Endothelial cell (in vitro differentiated cells): ENCODE results near the gene CALB2. TPM values are rescaled to one million over a fixed set of nuclear protein-coding genes. Genes with fewer than 3 reads are reported as not detected.

Experiments
- DNase-seq: peaks from one replicate; pipeline ENCODE4 v3.0.0; 2021; ENCODE audit warnings: low spot score
- H3K27ac Mint-ChIP-seq: one replicate; pipeline ENCODE4 v1.8.0; 2021; ENCODE audit warnings: mixed read lengths, inconsistent platforms; ENCODE audit not compliant: unreplicated experiment
- H3K27me3 Mint-ChIP-seq: one replicate; pipeline ENCODE4 v1.8.0; 2021; ENCODE audit warnings: mild to moderate bottlenecking, moderate library complexity, mixed read lengths, inconsistent platforms; ENCODE audit not compliant: unreplicated experiment
- H3K36me3 Mint-ChIP-seq: one replicate; pipeline ENCODE4 v1.8.0; 2021; ENCODE audit warnings: mild to moderate bottlenecking, low read depth, mixed read lengths, inconsistent platforms; ENCODE audit not compliant: unreplicated experiment
- H3K4me1 Mint-ChIP-seq: one replicate; pipeline ENCODE4 v1.8.0; 2021; ENCODE audit warnings: mild to moderate bottlenecking, mixed read lengths, inconsistent platforms; ENCODE audit not compliant: unreplicated experiment
- H3K4me3 Mint-ChIP-seq: one replicate; pipeline ENCODE4 v1.8.0; 2021; ENCODE audit warnings: mild to moderate bottlenecking, mixed read lengths, inconsistent platforms; ENCODE audit not compliant: unreplicated experiment
- H3K9me3 Mint-ChIP-seq: one replicate; pipeline ENCODE4 v1.8.0; 2021; ENCODE audit warnings: mixed read lengths, inconsistent platforms; ENCODE audit not compliant: unreplicated experiment
- CTCF ChIP-seq: fragments of 200-600 bp; sonication (generic); IDR thresholded peaks from one replicate; pipeline ENCODE4 v1.5.0; 2021; ENCODE audit warnings: antibody characterized with exemption; ENCODE audit not compliant: unreplicated experiment
- total RNA-seq: library from RNA; stranded (reverse); fragmentation: NEBNext Ultra II Directional; extraction: Animal tissue kit (Norgen Biotek cat#: 25700); gene quantifications from one replicate; pipeline ENCODE4 v1.2.1, GENCODE V29; 2021; ENCODE audit not compliant: unreplicated experiment

The CALB2 gene
- total RNA-seq, 1 donor from 2014 or later = 12.9 TPM

DNA sequence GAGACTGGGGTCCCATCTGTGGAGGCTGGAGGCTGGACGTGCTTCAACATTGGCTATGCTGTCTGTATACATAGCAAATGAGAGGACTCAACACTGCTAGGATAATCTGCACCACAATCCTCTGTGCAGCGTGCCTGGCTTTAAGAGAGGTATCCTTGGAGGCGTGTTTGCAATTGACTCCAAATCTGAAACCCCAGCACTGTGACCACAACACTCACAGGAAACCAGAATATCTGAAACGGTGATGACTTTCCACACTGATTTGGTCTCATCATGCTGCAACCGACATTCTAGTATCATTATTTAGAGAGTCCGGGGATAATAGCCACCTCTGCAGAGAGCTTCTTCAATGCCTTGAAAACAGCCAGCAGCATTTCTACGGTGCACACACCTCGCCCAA, 48.2 kb downstream of the CALB2 start:
- no peak overlapping the region for H3K4me3 Mint-ChIP-seq
- no peaks in the 10 kb centered on the region for H3K4me1 Mint-ChIP-seq
- no peak for TF ChIP-seq CTCF
- no peaks in the 10 kb centered on the region for H3K9me3 Mint-ChIP-seq
- H3K27me3 Mint-ChIP-seq = peaks cover 8% of the 10 kb centered on the region
- H3K36me3 Mint-ChIP-seq = no peaks in the 10 kb centered on the region
- no peak overlapping the region for H3K27ac Mint-ChIP-seq
- DNase-seq = no peak

DNA sequence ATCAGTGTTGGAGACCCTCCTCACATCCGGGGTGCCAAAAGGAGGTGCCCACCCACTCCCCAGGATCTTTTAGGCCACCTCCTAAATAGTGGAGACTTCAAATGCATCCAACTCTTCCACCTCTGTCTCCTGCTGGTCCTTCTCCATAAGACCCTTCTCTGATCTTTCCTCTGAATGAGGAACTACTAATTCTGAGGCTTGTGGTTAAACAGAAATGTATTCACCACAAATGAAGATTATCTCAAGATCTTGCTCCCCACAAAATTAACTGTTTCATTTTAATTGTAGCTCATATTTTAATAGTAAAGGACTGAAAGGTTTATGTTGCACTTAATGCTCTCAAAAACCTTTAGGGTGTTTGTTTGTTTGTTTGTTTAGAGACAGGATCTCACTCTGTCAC, 49.2 kb downstream of the CALB2 start:
- Mint-ChIP-seq H3K4me1 (no peaks in the 10 kb centered on the region), H3K4me3 (no peak overlapping the region), H3K9me3 (no peaks in the 10 kb centered on the region), H3K27ac (no peak overlapping the region), H3K36me3 (no peaks in the 10 kb centered on the region), H3K27me3 (peaks cover 7% of the 10 kb centered on the region)
- DNase-seq = no peak
- no peak for TF ChIP-seq CTCF

GRCh38 chr16:71408536-71408935, 50.0 kb downstream of the CALB2 start:
- Mint-ChIP-seq H3K36me3 (no peaks in the 10 kb centered on the region), H3K27ac (no peak overlapping the region), H3K4me1 (no peaks in the 10 kb centered on the region), H3K27me3 (peaks cover 7% of the 10 kb centered on the region), H3K4me3 (no peak overlapping the region), H3K9me3 (no peaks in the 10 kb centered on the region)
- TF ChIP-seq CTCF = no peak
- DNase-seq = no peak

GRCh38 chr16:71409011-71409775, 50.7 kb downstream of the CALB2 start:
- peaks cover 7% of the 10 kb centered on the region for H3K27me3 Mint-ChIP-seq
- H3K9me3 Mint-ChIP-seq = no peaks in the 10 kb centered on the region
- H3K36me3 Mint-ChIP-seq = no peaks in the 10 kb centered on the region
- H3K4me3 Mint-ChIP-seq = no peak overlapping the region
- no peak overlapping the region for H3K27ac Mint-ChIP-seq
- DNase-seq = no peak
- H3K4me1 Mint-ChIP-seq = no peaks in the 10 kb centered on the region
- TF ChIP-seq CTCF = no peak

- peaks cover 7% of the 10 kb centered on the region for H3K27me3 Mint-ChIP-seq
- no peak overlapping the region for H3K27ac Mint-ChIP-seq
- DNase-seq = no peak
- no peaks in the 10 kb centered on the region for H3K36me3 Mint-ChIP-seq
- H3K4me3 Mint-ChIP-seq = no peak overlapping the region
- TF ChIP-seq CTCF = no peak
- H3K4me1 Mint-ChIP-seq = no peaks in the 10 kb centered on the region
- H3K9me3 Mint-ChIP-seq = no peaks in the 10 kb centered on the region
Observed at GRCh38 chr16:71410146-71410545, 51.6 kb downstream of the CALB2 start.
